Measurements from ENCODE around the gene FALEC.

GRCh38 chr1:150511985-150512660 is 3.4 kb upstream of the FALEC start:
- no peak for TF ChIP-seq CTCF (IDR thresholded peaks at IDR 0.05)
- no peak for TF ChIP-seq POLR2A (IDR thresholded peaks at IDR 0.05)

Measured in heart left ventricle (tissue), 13 donors.